ENCODE data around the gene HAUS7.

GRCh38 chrX:153490217-153490930, 20.0 kb upstream of the HAUS7 start:
- TF ChIP-seq EZH2 (IDR thresholded peaks at IDR 0.05) (no peak), CTCF (IDR thresholded peaks at IDR 0.05) (no peak)
